ENCODE data around the gene ARHGAP32. TPM values are rescaled to one million over a fixed set of nuclear protein-coding genes. Genes with fewer than 3 reads are reported as not detected.

ARHGAP32 gene
- total RNA-seq, 1 experiment from 2014 or later, result 27.8 TPM

DNA sequence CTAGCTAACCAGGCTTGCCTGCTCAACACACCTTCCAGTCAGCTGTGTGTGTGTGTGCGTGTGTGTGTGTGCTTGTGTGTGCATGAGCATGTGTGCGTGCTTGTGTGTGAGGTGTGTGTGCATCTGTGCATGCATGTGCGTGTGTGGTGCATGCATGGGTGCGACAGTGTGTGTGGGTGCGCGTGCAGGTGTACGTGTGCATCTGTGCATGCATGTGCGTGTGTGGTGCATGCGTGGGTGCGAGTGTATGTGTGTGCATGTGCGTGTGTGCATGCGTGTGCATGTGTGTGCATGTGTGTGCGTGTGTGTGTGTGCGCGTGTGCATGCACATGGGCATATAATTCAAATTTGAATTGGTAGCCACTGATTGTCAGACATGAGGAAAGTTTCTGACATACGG is 239.0 kb downstream of the ARHGAP32 start:
- ChIA-PET CTCF (interaction anchor here (2.6 kb wide), 1 partner anchor 68 kb away, joined by 12 read pairs; no protein-coding TSS in a partner anchor), RAD21 (ENCODE audit: low non-redundant PET in 1 of 2, low total read pairs in 2 of 2, uncharacterized antibody in 2 of 2, unreplicated experiment in 2 of 2) (no interaction called here), POLR2A (no interaction called here)
- Histone ChIP-seq H2AFZ (ENCODE audit: low read depth, low read length, poor library complexity, severe bottlenecking) (no peak overlapping the region), H3K27ac (ENCODE audit: low read depth, low read length) (no peak overlapping the region), H3K4me1 (ENCODE audit: control insufficient read depth in 1 of 2, insufficient read depth in 2 of 2, low read length in 2 of 2) (no peaks in the 10 kb centered on the region), H3K9me3 (ENCODE audit: control insufficient read depth in 1 of 2, insufficient read depth in 1 of 2, low read depth in 1 of 2, low read length in 2 of 2) (no peaks in the 10 kb centered on the region), H3K4me2 (ENCODE audit: low read length) (no peak overlapping the region), H3K27me3 (ENCODE audit: insufficient read depth, low read length) (no peaks in the 10 kb centered on the region), H3K9ac (ENCODE audit: low read length) (no peak overlapping the region), H3K79me2 (ENCODE audit: insufficient read depth, low read length) (no peaks in the 10 kb centered on the region), H3K4me3 (replicated peaks in 1 of 2; ENCODE audit: low read depth in 1 of 2, low read length in 2 of 2) (no peak overlapping the region), H3K36me3 (ENCODE audit: control insufficient read depth in 1 of 2, insufficient read depth in 2 of 2, low read length in 2 of 2) (no peaks in the 10 kb centered on the region), H4K20me1 (ENCODE audit: insufficient read depth) (no peaks in the 10 kb centered on the region), H3K9me2 (ENCODE audit: insufficient read depth) (no peaks in the 10 kb centered on the region)
- TF ChIP-seq TCF7L2 (IDR thresholded peaks at IDR 0.05; ENCODE audit: borderline replicate concordance, extremely low read depth, insufficient read depth, insufficient read length) (no peak), SRF (IDR thresholded peaks at IDR 0.05; ENCODE audit: low read depth) (no peak), POLR2AphosphoS5 (IDR thresholded peaks at IDR 0.05; ENCODE audit: low read depth, low read length) (no peak), POLR2A (IDR thresholded peaks at IDR 0.05; ENCODE audit: borderline replicate concordance, extremely low read depth, insufficient read depth, insufficient read length) (no peak), EZH2 (IDR thresholded peaks at IDR 0.05) (no peak)
- TF ChIP-seq, protein P1, sequence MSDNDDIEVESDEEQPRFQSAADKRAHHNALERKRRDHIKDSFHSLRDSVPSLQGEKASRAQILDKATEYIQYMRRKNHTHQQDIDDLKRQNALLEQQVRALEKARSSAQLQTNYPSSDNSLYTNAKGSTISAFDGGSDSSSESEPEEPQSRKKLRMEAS (IDR thresholded peaks at IDR 0.05), result no peak
- BruUV-seq (replicated peaks), result no TSS peak
- ATAC-seq (no peak), DNase-seq (ENCODE audit: low read depth, low spot score) (no peak)
- intact Hi-C loops (cut with micrococcal nuclease), result loop anchor here (10.0 kb wide), 1 partner anchor 778 kb away; no protein-coding TSS in a partner anchor

DNA sequence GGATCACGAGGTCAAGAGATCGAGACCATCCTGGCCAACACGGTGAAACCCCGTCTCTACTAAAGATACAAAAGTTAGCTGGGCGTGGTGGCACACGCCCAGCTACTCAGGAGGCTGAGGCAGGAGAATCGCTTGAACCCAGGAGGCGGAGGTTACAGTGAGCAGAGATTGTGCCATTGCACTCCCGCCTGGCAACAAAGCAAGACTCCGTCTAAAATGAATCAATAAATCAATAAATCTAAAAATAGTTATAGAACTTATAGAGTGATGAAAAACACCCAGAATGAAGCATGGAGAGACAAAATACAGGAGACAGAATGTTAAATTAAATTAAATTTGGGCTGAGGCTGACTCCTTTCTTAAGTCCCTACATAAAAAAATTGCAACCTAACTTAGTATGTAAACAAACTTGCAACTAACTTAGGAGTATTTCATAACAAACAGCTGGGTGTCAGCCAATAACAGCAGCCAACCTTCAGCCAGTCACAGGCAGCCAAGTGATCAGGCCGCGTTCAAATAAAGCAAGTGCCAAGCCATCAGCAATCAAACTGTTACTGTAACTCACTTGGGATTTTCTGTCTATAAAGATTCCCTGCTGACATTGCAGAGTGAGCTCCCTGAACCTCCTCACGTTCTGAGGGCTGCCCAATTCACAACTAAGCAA is 242.2 kb downstream of the ARHGAP32 start:
- intact Hi-C loops (cut with micrococcal nuclease), result loop anchor here (10.0 kb wide), 1 partner anchor 775 kb away; no protein-coding TSS in a partner anchor
- no peak overlapping the region for H2AFZ ChIP-seq (ENCODE audit: low read depth, low read length, poor library complexity, severe bottlenecking)
- H3K4me1 ChIP-seq (ENCODE audit: control insufficient read depth in 1 of 2, insufficient read depth in 2 of 2, low read length in 2 of 2), result no peaks in the 10 kb centered on the region
- no TSS peak for BruUV-seq (replicated peaks)
- DNase-seq (ENCODE audit: low read depth, low spot score), result no peak
- RAD21 ChIA-PET (ENCODE audit: low non-redundant PET in 1 of 2, low total read pairs in 2 of 2, uncharacterized antibody in 2 of 2, unreplicated experiment in 2 of 2), result no interaction called here
- POLR2A ChIA-PET, result no interaction called here
- no peaks in the 10 kb centered on the region for H3K36me3 ChIP-seq (ENCODE audit: control insufficient read depth in 1 of 2, insufficient read depth in 2 of 2, low read length in 2 of 2)
- H3K4me2 ChIP-seq (ENCODE audit: low read length), result no peak overlapping the region
- no peaks in the 10 kb centered on the region for H4K20me1 ChIP-seq (ENCODE audit: insufficient read depth)
- H3K9me3 ChIP-seq (ENCODE audit: control insufficient read depth in 1 of 2, insufficient read depth in 1 of 2, low read depth in 1 of 2, low read length in 2 of 2), result no peaks in the 10 kb centered on the region
- H3K27ac ChIP-seq (ENCODE audit: low read depth, low read length), result no peak overlapping the region
- CTCF ChIA-PET, result interaction anchor here (1.3 to 4.2 kb wide), 3 partner anchors 59 to 382 kb away, joined by 3 to 61 read pairs (median 5); partner anchors contain the start of gene KCNJ5
- no peaks in the 10 kb centered on the region for H3K9me2 ChIP-seq (ENCODE audit: insufficient read depth)
- H3K4me3 ChIP-seq (replicated peaks in 1 of 2; ENCODE audit: low read depth in 1 of 2, low read length in 2 of 2), result no peak overlapping the region
- H3K79me2 ChIP-seq (ENCODE audit: insufficient read depth, low read length), result no peaks in the 10 kb centered on the region
- no peak for ATAC-seq
- H3K9ac ChIP-seq (ENCODE audit: low read length), result no peak overlapping the region
- no peaks in the 10 kb centered on the region for H3K27me3 ChIP-seq (ENCODE audit: insufficient read depth, low read length)
- TF ChIP-seq, protein P2, sequence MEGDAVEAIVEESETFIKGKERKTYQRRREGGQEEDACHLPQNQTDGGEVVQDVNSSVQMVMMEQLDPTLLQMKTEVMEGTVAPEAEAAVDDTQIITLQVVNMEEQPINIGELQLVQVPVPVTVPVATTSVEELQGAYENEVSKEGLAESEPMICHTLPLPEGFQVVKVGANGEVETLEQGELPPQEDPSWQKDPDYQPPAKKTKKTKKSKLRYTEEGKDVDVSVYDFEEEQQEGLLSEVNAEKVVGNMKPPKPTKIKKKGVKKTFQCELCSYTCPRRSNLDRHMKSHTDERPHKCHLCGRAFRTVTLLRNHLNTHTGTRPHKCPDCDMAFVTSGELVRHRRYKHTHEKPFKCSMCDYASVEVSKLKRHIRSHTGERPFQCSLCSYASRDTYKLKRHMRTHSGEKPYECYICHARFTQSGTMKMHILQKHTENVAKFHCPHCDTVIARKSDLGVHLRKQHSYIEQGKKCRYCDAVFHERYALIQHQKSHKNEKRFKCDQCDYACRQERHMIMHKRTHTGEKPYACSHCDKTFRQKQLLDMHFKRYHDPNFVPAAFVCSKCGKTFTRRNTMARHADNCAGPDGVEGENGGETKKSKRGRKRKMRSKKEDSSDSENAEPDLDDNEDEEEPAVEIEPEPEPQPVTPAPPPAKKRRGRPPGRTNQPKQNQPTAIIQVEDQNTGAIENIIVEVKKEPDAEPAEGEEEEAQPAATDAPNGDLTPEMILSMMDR (IDR thresholded peaks at IDR 0.05 in 2 of 3, conservative IDR thresholded peaks at IDR 0.05 in 1 of 3; ENCODE audit: borderline replicate concordance in 1 of 3, insufficient read depth in 1 of 3, low read depth in 2 of 3, low read length in 2 of 3), result no peak
- no peak for TF ChIP-seq TCF7L2 (IDR thresholded peaks at IDR 0.05; ENCODE audit: borderline replicate concordance, extremely low read depth, insufficient read depth, insufficient read length)
- TF ChIP-seq, protein P3, sequence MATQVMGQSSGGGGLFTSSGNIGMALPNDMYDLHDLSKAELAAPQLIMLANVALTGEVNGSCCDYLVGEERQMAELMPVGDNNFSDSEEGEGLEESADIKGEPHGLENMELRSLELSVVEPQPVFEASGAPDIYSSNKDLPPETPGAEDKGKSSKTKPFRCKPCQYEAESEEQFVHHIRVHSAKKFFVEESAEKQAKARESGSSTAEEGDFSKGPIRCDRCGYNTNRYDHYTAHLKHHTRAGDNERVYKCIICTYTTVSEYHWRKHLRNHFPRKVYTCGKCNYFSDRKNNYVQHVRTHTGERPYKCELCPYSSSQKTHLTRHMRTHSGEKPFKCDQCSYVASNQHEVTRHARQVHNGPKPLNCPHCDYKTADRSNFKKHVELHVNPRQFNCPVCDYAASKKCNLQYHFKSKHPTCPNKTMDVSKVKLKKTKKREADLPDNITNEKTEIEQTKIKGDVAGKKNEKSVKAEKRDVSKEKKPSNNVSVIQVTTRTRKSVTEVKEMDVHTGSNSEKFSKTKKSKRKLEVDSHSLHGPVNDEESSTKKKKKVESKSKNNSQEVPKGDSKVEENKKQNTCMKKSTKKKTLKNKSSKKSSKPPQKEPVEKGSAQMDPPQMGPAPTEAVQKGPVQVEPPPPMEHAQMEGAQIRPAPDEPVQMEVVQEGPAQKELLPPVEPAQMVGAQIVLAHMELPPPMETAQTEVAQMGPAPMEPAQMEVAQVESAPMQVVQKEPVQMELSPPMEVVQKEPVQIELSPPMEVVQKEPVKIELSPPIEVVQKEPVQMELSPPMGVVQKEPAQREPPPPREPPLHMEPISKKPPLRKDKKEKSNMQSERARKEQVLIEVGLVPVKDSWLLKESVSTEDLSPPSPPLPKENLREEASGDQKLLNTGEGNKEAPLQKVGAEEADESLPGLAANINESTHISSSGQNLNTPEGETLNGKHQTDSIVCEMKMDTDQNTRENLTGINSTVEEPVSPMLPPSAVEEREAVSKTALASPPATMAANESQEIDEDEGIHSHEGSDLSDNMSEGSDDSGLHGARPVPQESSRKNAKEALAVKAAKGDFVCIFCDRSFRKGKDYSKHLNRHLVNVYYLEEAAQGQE (IDR thresholded peaks at IDR 0.05; ENCODE audit: low read depth), result no peak
- TF ChIP-seq CBX3 (IDR thresholded peaks at IDR 0.05; ENCODE audit: low read depth), result no peak
- TF ChIP-seq, protein P1 (IDR thresholded peaks at IDR 0.05), result no peak
